ENCODE results near the gene CHRNA1. TPM values are rescaled to one million over a fixed set of nuclear protein-coding genes. Genes with fewer than 3 reads are reported as not detected.

The CHRNA1 gene
- total RNA-seq, 1 experiment from 2014 or later: not detected

DNA sequence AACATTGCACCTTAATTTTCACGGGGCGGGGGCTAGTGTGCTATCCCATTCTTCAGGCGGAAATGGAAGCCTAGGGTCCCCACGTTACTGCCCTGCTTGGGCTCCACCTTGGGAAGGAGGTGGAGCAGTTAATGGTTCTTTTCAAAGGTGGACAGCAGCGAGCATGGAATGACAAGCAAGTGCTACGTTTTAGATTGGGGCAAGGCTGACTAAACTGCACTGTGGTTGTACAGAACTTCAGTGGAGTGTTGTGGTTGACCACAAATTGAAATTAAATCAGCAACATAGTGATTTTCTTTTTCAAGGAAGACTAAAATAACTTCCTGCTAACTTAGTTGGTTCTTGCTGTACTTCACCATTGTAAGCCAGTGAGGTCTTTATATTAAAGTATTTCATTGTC, 47.0 kb downstream of the CHRNA1 start:
- no peak for DNase-seq (ENCODE audit: low read depth, low spot score)
- BruUV-seq (replicated peaks): no TSS peak
- RAD21 ChIA-PET (ENCODE audit: low non-redundant PET in 1 of 2, low total read pairs in 2 of 2, uncharacterized antibody in 2 of 2, unreplicated experiment in 2 of 2): no interaction called here
- no peak for ATAC-seq
- no peak overlapping the region for H3K27ac ChIP-seq (ENCODE audit: low read depth, low read length)
- POLR2A ChIA-PET: no interaction called here
- CTCF ChIA-PET: no interaction called here
- no peak overlapping the region for H2AFZ ChIP-seq (ENCODE audit: low read depth, low read length, poor library complexity, severe bottlenecking)
- H3K79me2 ChIP-seq (ENCODE audit: insufficient read depth, low read length): no peaks in the 10 kb centered on the region
- intact Hi-C loops (cut with micrococcal nuclease): no loop called here
- TF ChIP-seq ELF1 (IDR thresholded peaks at IDR 0.05; ENCODE audit: borderline replicate concordance, low read depth) (no peak), SP1 (IDR thresholded peaks at IDR 0.05; ENCODE audit: low read depth) (no peak), FOSL1 (IDR thresholded peaks at IDR 0.05; ENCODE audit: low read depth) (no peak), CTCF (IDR thresholded peaks at IDR 0.05 in 2 of 3, conservative IDR thresholded peaks at IDR 0.05 in 1 of 3; ENCODE audit: borderline replicate concordance in 1 of 3, insufficient read depth in 1 of 3, low read depth in 2 of 3, low read length in 2 of 3) (no peak), MAX (IDR thresholded peaks at IDR 0.05) (no peak), ZNF274 (IDR thresholded peaks at IDR 0.05; ENCODE audit: low read depth, low read length) (no peak), SIN3A (IDR thresholded peaks at IDR 0.05; ENCODE audit: low read depth) (no peak), JUND (IDR thresholded peaks at IDR 0.05) (no peak), POLR2AphosphoS5 (IDR thresholded peaks at IDR 0.05; ENCODE audit: low read depth, low read length) (no peak), EZH2 (IDR thresholded peaks at IDR 0.05) (no peak), CEBPB (IDR thresholded peaks at IDR 0.05; ENCODE audit: low read depth) (no peak), ZFX (IDR thresholded peaks at IDR 0.05) (no peak), EZH2phosphoT487 (IDR thresholded peaks at IDR 0.05; ENCODE audit: borderline replicate concordance) (no peak), SRF (IDR thresholded peaks at IDR 0.05; ENCODE audit: low read depth) (no peak), ZBTB33 (IDR thresholded peaks at IDR 0.05; ENCODE audit: extremely low read depth, insufficient replicate concordance, low read length) (no peak)
- TF ChIP-seq, protein P1, sequence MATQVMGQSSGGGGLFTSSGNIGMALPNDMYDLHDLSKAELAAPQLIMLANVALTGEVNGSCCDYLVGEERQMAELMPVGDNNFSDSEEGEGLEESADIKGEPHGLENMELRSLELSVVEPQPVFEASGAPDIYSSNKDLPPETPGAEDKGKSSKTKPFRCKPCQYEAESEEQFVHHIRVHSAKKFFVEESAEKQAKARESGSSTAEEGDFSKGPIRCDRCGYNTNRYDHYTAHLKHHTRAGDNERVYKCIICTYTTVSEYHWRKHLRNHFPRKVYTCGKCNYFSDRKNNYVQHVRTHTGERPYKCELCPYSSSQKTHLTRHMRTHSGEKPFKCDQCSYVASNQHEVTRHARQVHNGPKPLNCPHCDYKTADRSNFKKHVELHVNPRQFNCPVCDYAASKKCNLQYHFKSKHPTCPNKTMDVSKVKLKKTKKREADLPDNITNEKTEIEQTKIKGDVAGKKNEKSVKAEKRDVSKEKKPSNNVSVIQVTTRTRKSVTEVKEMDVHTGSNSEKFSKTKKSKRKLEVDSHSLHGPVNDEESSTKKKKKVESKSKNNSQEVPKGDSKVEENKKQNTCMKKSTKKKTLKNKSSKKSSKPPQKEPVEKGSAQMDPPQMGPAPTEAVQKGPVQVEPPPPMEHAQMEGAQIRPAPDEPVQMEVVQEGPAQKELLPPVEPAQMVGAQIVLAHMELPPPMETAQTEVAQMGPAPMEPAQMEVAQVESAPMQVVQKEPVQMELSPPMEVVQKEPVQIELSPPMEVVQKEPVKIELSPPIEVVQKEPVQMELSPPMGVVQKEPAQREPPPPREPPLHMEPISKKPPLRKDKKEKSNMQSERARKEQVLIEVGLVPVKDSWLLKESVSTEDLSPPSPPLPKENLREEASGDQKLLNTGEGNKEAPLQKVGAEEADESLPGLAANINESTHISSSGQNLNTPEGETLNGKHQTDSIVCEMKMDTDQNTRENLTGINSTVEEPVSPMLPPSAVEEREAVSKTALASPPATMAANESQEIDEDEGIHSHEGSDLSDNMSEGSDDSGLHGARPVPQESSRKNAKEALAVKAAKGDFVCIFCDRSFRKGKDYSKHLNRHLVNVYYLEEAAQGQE (IDR thresholded peaks at IDR 0.05; ENCODE audit: low read depth): no peak
- no peaks in the 10 kb centered on the region for H3K36me3 ChIP-seq (ENCODE audit: control insufficient read depth in 1 of 2, insufficient read depth in 2 of 2, low read length in 2 of 2)
- no peaks in the 10 kb centered on the region for H3K4me1 ChIP-seq (ENCODE audit: control insufficient read depth in 1 of 2, insufficient read depth in 2 of 2, low read length in 2 of 2)
- no peak overlapping the region for H3K4me2 ChIP-seq (ENCODE audit: low read length)
- H3K9me2 ChIP-seq (ENCODE audit: insufficient read depth): no peaks in the 10 kb centered on the region
- no peaks in the 10 kb centered on the region for H3K27me3 ChIP-seq (ENCODE audit: insufficient read depth, low read length)
- H4K20me1 ChIP-seq (ENCODE audit: insufficient read depth): no peaks in the 10 kb centered on the region
- no peak overlapping the region for H3K9ac ChIP-seq (ENCODE audit: low read length)
- H3K4me3 ChIP-seq (replicated peaks in 1 of 2; ENCODE audit: low read depth in 1 of 2, low read length in 2 of 2): no peak overlapping the region
- H3K9me3 ChIP-seq (ENCODE audit: control insufficient read depth in 1 of 2, insufficient read depth in 1 of 2, low read depth in 1 of 2, low read length in 2 of 2): no peaks in the 10 kb centered on the region
